Activated T-cell treated with anti-CD3 and anti-CD28 coated beads, Interleukin-2, amount 50 U/mL, for 24 hours (primary cell): Measurements from ENCODE around the gene MSS51.

Source experiments
- DNase-seq: peaks from one replicate; pipeline ENCODE4 v3.0.0-alpha.2; 2020
- H3K27ac Mint-ChIP-seq: 2 replicates; pipeline ENCODE4 v1.8.0; 2020; ENCODE audit warnings: mild to moderate bottlenecking, mixed read lengths
- H3K27me3 Mint-ChIP-seq: 2 replicates; pipeline ENCODE4 v1.8.0; 2020; ENCODE audit warnings: mixed read lengths
- H3K36me3 Mint-ChIP-seq: 2 replicates; pipeline ENCODE4 v1.8.0; 2020; ENCODE audit warnings: low read depth, mixed read lengths
- H3K4me1 Mint-ChIP-seq: 2 replicates; pipeline ENCODE4 v1.8.0; 2020; ENCODE audit warnings: low read depth, mixed read lengths
- H3K4me3 Mint-ChIP-seq: 2 replicates; pipeline ENCODE4 v1.8.0; 2020; ENCODE audit warnings: mild to moderate bottlenecking, moderate library complexity, mixed read lengths
- H3K9me3 Mint-ChIP-seq: 2 replicates; pipeline ENCODE4 v1.8.0; 2020; ENCODE audit warnings: mixed read lengths

MSS51 gene

DNA sequence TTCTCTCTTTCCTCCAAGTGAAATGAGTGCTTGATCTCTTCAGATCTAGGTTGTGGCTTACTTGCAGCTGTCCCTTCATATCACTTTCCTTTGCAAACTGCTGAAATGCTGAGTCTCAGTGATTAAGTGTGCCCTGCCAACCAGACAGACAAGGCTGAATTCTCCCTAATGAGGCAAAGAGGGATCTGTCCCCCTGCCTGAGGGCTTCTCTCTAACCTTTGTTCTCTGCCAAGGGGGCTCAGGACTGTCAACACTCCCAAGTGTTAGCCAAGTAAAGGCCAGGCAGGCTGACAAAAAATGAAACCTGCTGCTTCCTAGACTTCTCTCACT, at the start of gene MSS51:
MSS51 (minus strand) TSS at position 24 of the 330 bp plus-strand sequence. CDS start 5,277 bp downstream, outside the sequence.
- Mint-ChIP-seq H3K36me3 (peaks cover 39% of the 10 kb centered on the region), H3K9me3 (no peaks in the 10 kb centered on the region), H3K4me1 (peaks cover 19% of the 10 kb centered on the region), H3K27ac (peak within 1 kb of the TSS; percentile 26), H3K4me3 (no peak within 1 kb of the TSS), H3K27me3 (no peaks in the 10 kb centered on the region)
- DNase-seq, result no peak

DNA sequence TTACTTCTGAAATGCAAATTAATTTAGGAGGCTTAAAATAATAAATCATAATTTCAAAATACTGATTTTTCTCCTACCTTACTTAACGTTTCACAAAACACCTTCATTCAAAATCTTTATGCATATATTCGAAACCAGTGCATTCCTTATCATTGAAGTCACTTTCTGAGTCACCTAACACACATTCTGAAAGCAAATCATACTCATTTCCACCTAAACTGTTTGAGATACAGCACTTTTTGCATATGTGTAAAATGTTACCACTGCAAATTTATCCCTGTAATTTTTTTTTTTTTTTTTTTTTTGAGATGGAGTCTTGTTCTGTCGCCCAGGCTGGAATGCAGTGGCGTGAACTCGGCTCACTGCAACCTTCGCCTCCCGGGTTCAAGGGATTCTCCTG, 46.8 kb upstream of the MSS51 start:
- no peak for DNase-seq
- no peaks in the 10 kb centered on the region for H3K27me3 Mint-ChIP-seq
- peaks cover 41% of the 10 kb centered on the region for H3K4me1 Mint-ChIP-seq
- peaks cover 59% of the 10 kb centered on the region for H3K36me3 Mint-ChIP-seq
- H3K9me3 Mint-ChIP-seq, result no peaks in the 10 kb centered on the region
- H3K4me3 Mint-ChIP-seq, result peak overlapping the region; percentile 31
- H3K27ac Mint-ChIP-seq, result peak overlapping the region; percentile 72

DNA sequence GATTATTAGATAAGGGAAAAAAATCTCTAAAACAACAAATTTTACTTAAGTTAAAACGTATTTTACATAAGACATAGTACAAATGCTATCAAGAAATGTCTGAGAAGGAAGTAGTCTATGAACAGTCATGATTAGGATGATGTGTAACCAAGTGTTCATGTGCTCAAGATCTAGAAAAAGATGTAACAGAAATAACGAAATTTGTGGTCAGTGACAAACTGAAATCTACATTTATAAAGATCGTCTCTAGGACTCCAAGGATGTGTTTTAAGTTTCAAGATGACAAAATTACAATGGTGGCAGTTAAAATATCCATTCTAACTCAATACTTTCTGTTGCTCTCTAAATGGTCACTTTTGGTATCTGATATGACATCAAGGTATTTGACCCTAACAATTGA, 45.3 kb upstream of the MSS51 start:
- Mint-ChIP-seq H3K4me1 (peaks cover 39% of the 10 kb centered on the region), H3K36me3 (peaks cover 63% of the 10 kb centered on the region), H3K9me3 (no peaks in the 10 kb centered on the region), H3K27ac (peak overlapping the region; percentile 89), H3K4me3 (peak overlapping the region; percentile 26), H3K27me3 (no peaks in the 10 kb centered on the region)
- no peak for DNase-seq

DNA sequence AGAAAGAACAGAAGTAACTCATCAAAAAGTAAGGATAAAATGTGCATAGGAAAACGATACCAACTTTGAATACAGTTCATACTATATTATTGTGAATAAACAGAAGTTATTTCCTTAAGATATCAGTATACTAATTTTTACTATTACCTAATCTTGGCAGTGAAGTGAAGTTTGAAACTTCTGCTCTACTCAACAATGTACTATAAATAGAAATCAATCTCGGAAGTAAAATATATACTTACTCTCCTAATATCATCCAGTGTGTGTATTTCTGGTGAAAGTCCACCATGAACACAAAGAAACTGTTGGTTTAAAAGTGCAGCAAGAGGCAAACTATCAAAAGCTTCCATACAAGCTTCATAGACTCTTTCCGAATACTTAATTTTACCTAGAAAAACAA, 37.9 kb upstream of the MSS51 start:
- no peak overlapping the region for H3K4me3 Mint-ChIP-seq
- H3K4me1 Mint-ChIP-seq, result peaks cover 5% of the 10 kb centered on the region
- DNase-seq, result no peak
- H3K9me3 Mint-ChIP-seq, result no peaks in the 10 kb centered on the region
- peaks cover 78% of the 10 kb centered on the region for H3K36me3 Mint-ChIP-seq
- H3K27me3 Mint-ChIP-seq, result no peaks in the 10 kb centered on the region
- H3K27ac Mint-ChIP-seq, result no peak overlapping the region

DNA sequence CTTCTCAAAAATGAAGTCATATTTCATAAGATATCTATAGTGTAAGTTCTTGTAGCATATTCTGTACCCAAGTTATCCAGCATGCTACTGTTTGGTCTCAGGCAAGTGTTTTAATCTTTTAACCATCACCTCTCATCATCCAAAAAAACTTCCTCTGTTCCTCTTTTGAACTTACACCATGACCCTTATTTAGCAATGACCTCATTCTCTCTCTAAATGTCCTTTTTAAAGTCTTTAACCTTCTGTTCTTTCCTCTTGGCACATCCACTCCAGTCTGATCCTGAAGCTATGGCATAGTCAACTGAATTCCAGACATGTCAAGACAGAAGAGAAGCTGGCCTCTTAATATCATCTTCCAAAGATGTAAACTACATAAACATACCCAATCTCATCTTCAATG, 36.2 kb upstream of the MSS51 start:
- H3K27ac Mint-ChIP-seq, result no peak overlapping the region
- no peak for DNase-seq
- no peaks in the 10 kb centered on the region for H3K9me3 Mint-ChIP-seq
- H3K4me3 Mint-ChIP-seq, result no peak overlapping the region
- H3K27me3 Mint-ChIP-seq, result no peaks in the 10 kb centered on the region
- peaks cover 80% of the 10 kb centered on the region for H3K36me3 Mint-ChIP-seq
- peaks cover 5% of the 10 kb centered on the region for H3K4me1 Mint-ChIP-seq

DNA sequence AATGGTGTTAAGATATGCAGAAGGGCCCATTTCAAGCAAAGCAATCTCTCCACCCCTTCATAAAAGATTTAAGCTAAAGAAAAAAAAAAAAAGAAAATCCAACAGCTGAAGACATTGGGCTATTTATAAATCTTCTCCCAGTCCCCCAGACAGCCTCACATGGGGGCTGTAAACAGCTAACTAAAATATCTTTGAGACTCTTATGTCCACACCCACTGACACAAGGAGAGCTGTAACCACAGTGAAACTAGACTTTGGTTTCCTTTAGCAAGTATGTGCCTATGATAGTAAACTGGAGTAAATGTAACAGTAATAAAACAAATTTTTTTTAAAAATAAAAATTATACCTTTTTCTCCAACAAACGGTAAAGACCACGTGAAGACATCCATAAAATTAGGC, 33.8 kb upstream of the MSS51 start:
- no peak overlapping the region for H3K4me3 Mint-ChIP-seq
- H3K9me3 Mint-ChIP-seq, result no peaks in the 10 kb centered on the region
- H3K27me3 Mint-ChIP-seq, result no peaks in the 10 kb centered on the region
- peak overlapping the region; percentile 37 for H3K27ac Mint-ChIP-seq
- peaks cover 5% of the 10 kb centered on the region for H3K4me1 Mint-ChIP-seq
- DNase-seq, result no peak
- peaks cover 81% of the 10 kb centered on the region for H3K36me3 Mint-ChIP-seq

DNA sequence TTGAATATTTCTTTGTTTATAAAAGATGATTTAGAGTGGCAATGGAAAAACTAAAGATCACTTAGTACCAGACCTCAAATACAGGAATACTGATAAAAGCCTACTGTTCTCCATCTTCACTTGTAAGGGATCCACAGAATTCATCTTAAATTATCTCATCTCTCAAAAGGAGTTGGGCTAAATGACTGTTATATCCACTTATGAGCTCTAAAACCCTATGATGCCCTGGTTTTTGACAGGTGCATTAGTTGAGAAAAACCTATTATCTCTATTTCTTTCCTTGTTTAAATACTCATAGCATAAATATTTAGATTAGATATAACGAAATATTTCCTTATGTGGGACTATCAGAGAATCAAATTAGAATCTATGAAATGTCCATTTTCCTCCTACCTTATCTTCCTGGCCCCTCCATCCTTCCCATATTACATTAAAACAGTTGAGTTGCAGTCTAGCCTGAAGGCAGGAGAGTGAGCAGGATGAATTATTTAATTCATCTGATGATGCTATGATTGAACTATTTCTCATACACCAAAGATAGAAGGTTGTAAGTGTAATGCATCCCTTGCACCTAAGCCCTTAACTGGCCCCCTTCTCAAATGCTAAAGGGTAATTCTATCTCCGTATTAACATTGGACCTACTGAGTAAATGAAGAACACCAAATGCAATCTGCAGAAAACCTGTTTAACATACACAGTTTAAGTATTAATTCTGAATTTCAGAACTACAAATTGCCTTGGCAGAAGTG, 32.8 kb upstream of the MSS51 start:
- no peak overlapping the region for H3K27ac Mint-ChIP-seq

DNA sequence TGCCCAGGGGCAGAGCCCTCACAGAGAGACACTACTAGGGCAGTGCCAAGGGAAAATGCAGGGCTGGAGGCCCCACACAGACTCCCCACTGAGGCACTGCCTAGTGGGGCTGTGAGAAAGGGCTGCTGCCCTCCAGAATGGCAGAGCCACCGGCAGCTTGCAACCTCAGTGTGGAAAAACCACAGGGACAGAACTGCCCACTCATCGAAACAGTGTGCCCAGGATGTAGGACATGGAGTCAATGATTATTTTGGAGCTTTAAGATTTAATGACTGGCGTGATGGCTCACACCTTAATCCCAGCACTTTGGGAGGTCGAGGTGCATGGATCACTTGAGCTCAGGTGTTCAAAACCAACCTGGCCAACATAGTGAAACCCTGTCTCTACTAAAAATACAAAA, 27.5 kb upstream of the MSS51 start:
- DNase-seq, result no peak
- Mint-ChIP-seq H3K27ac (peak overlapping the region; percentile 7), H3K4me1 (no peaks in the 10 kb centered on the region), H3K36me3 (peaks cover 60% of the 10 kb centered on the region), H3K27me3 (no peaks in the 10 kb centered on the region), H3K4me3 (no peak overlapping the region), H3K9me3 (no peaks in the 10 kb centered on the region)

More for the DNA sequence above, 32.8 kb upstream of the MSS51 start:
- H3K4me3 Mint-ChIP-seq, result no peak overlapping the region
- no peak for DNase-seq
- H3K36me3 Mint-ChIP-seq, result peaks cover 78% of the 10 kb centered on the region
- H3K4me1 Mint-ChIP-seq, result peaks cover 5% of the 10 kb centered on the region
- H3K9me3 Mint-ChIP-seq, result no peaks in the 10 kb centered on the region
- H3K27me3 Mint-ChIP-seq, result no peaks in the 10 kb centered on the region

DNA sequence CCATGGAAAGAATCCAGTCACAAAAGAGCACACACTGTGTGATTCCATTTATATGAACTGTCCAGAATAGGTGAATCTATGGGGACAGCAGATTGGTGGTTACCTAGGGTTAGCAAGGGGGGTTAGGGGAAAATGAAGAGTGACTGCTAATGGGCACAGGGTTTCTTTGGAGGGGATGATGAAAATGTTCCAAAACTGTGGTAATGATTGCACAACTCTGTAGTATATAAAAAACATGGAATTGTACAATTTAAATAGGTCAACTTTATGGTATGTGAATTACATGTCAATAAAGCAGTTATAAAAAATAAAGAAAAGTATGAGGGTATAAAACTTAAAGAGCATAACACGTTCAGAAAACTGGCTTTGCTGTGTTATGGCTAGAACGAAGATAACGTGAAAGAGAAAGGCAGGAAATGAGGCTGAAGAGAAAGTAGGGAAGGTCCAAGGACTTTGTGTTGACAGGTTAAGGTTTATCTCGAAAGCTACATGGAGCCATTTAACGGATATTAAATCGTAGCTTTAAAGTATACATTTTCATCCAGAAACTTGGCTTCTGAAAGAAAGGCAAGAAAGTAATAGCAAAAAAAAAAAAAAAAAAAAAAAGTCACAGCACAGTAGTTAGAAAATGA, 26.4 kb upstream of the MSS51 start:
- H3K27ac Mint-ChIP-seq, result no peak overlapping the region
- H3K4me1 Mint-ChIP-seq, result no peaks in the 10 kb centered on the region
- no peaks in the 10 kb centered on the region for H3K27me3 Mint-ChIP-seq
- DNase-seq, result no peak
- H3K9me3 Mint-ChIP-seq, result no peaks in the 10 kb centered on the region
- H3K36me3 Mint-ChIP-seq, result peaks cover 53% of the 10 kb centered on the region
- H3K4me3 Mint-ChIP-seq, result no peak overlapping the region

DNA sequence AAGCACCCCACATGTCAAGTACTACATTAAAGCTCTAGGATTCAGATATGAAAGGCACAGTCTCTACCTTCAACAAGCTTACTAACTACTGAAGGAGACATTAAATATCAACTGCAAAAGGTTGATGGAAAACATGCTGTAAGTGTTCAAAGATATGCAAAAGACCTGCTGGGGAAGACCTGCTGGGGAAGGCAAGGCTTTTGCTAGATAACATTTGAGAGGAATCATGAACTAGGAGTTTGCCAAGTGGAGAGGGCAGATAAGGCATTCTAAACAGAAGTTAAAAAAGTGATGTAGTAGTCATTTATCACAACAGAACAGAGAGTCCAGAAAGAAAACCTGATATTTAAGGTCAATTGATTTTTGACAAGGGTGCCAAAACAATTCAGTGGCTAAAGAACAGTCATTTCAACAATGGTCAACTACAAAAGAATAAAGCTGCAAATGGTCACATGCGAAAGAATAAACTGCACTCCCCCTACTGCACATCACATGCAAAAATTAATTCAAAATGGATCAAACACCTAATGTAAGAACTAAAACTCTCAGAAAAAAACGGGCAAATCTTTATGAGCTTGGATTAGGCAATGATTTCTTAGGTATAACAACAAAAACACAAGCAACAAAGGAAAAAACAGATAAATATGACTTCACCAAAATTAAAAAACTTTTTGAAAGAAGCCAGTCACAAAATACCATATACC, 23.0 kb upstream of the MSS51 start:
- no peak overlapping the region for H3K4me3 Mint-ChIP-seq
- H3K27ac Mint-ChIP-seq, result no peak overlapping the region
- H3K36me3 Mint-ChIP-seq, result peaks cover 53% of the 10 kb centered on the region
- DNase-seq, result no peak
- no peaks in the 10 kb centered on the region for H3K9me3 Mint-ChIP-seq
- no peaks in the 10 kb centered on the region for H3K27me3 Mint-ChIP-seq
- H3K4me1 Mint-ChIP-seq, result no peaks in the 10 kb centered on the region

DNA sequence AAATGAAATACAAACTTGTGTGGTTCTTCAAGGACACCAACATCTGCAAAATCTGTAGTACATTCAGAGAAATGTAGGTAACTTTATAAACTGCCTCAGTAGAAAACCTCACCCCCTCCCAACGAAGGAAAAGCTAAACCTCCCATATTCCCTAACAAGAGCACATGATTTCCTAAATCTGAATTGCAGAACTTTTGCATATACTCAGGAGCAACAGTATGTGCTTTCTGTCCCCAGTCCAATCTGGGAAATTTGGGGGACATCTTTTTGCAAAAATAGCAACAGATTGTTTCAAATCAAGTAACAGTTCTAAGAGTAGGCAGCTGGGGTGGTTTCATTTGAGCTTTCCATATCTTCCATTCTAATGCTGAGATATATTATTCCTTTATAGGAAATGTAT, 15.8 kb upstream of the MSS51 start:
- H3K27me3 Mint-ChIP-seq, result no peaks in the 10 kb centered on the region

DNA sequence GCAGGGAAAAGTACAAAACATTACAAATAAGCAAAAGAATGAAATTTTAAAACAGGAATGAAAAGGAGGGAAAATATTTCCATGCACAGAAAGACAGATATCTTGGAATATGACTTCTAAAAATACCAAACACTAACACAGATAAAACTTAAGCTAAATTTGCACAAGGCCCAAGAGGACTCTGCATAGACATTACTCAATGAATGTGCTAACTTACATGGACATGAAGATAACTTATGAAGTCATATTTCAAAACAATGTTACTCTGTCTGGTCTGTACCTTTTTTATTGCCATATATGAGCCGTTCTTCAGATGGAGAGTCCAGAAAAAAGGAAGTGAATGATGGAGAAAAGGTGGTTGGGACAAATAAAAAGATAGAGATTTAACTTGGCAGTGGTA, 15.0 kb upstream of the MSS51 start:
- Mint-ChIP-seq H3K9me3 (no peaks in the 10 kb centered on the region), H3K4me3 (no peak overlapping the region), H3K36me3 (peaks cover 52% of the 10 kb centered on the region), H3K27ac (no peak overlapping the region), H3K27me3 (no peaks in the 10 kb centered on the region), H3K4me1 (no peaks in the 10 kb centered on the region)
- no peak for DNase-seq

More for the DNA sequence above, 15.8 kb upstream of the MSS51 start:
- DNase-seq, result no peak
- H3K27ac Mint-ChIP-seq, result no peak overlapping the region
- H3K4me3 Mint-ChIP-seq, result no peak overlapping the region
- no peaks in the 10 kb centered on the region for H3K4me1 Mint-ChIP-seq
- no peaks in the 10 kb centered on the region for H3K9me3 Mint-ChIP-seq
- H3K36me3 Mint-ChIP-seq, result peaks cover 52% of the 10 kb centered on the region

DNA sequence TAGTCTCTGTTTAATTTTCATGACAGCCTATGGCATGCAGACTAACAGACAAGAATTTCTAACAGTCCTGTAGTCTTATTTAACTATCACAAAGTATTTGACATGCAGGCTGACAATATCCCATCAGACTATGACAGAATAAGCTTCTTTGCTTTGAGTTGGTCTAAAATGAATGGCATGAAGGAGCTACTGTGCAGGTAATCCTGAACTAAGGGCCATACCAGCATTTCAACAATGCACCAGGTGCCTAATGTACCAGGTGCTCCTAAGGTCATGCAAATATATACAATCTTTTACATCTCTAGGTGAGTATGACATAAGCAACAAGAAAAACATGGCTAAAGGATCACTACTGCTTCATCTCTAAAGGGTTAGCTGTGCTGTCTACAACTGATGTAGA, 13.6 kb upstream of the MSS51 start:
- H3K27me3 Mint-ChIP-seq, result no peaks in the 10 kb centered on the region
- H3K27ac Mint-ChIP-seq, result no peak overlapping the region
- no peak overlapping the region for H3K4me3 Mint-ChIP-seq
- no peaks in the 10 kb centered on the region for H3K9me3 Mint-ChIP-seq
- no peak for DNase-seq
- H3K36me3 Mint-ChIP-seq, result peaks cover 46% of the 10 kb centered on the region
- H3K4me1 Mint-ChIP-seq, result no peaks in the 10 kb centered on the region

DNA sequence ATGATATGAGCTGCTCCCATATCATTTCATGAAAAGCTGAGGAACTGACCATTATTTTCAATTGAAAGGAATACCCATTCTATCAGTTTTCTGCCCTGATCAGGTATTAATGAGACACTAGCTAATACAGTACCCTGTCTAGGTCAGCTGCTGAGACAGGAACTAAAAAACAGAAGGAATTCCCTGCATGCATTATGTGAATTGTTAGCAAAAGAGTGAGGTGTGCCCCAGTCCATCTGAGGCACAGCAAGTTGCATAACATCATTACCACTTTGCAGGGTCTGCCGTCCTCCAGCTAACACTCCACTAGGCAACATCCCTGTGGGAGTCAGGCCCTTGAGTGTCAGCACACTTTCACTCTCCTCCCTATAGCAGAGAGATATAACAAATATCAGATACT, 11.1 kb upstream of the MSS51 start:
- Mint-ChIP-seq H3K27me3 (no peaks in the 10 kb centered on the region), H3K36me3 (peaks cover 59% of the 10 kb centered on the region), H3K27ac (no peak overlapping the region), H3K4me1 (peaks cover 7% of the 10 kb centered on the region), H3K9me3 (no peaks in the 10 kb centered on the region), H3K4me3 (no peak overlapping the region)
- no peak for DNase-seq
